ENCODE results near the gene NAT8L.

Gene NAT8L

GRCh38 chr4:2065106-2065930 lies 6.2 kb downstream of the NAT8L start:
- no peak overlapping the region for H3K9ac ChIP-seq
- no peak overlapping the region for H3K4me3 ChIP-seq (ENCODE audit: low read depth, low read length)
- no peaks in the 10 kb centered on the region for H3K79me2 ChIP-seq
- H3K27ac ChIP-seq: no peak overlapping the region
- no peaks in the 10 kb centered on the region for H3K4me1 ChIP-seq
- TF ChIP-seq CTCF (IDR thresholded peaks at IDR 0.05): no peak
- no peaks in the 10 kb centered on the region for H3K27me3 ChIP-seq (ENCODE audit: control insufficient read depth, insufficient read depth, low read length)
- H3K36me3 ChIP-seq (ENCODE audit: control insufficient read depth, insufficient read depth, low read length): no peaks in the 10 kb centered on the region
- H3K9me3 ChIP-seq (ENCODE audit: control insufficient read depth, low read length): no peaks in the 10 kb centered on the region
- no peak overlapping the region for H2AFZ ChIP-seq
- no peak overlapping the region for H3K4me2 ChIP-seq (ENCODE audit: low read length)

DNA sequence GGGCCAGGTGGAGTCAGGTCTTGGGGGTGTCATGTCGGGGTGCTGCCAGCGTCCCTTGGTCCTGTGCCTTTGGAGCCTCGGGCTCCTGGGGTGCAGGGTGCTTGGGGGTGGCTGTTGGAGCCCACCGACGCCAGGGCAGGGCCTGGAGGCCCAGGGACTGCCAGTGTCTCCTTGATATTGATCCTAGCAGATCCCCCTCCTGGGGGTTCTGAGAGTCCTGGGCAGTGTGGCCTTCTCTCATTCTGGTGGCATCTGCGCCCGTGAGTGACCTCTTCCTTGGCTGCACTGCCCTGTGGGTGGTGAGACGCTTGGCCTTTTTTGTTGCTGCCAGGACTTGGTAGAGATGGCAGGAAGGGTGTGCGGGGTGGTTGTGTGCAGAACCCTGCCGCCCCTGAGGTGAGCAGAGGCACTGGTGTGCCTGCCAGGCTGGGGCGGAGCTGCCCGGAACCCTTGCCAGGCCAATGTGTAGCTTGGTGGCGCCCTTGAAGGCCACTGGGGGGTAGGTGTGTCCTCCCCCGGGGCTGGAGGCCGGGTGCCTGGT lies 7.0 kb downstream of the NAT8L start:
- no peak for TF ChIP-seq CTCF (IDR thresholded peaks at IDR 0.05)

GRCh38 chr4:2066571-2067445 lies 7.7 kb downstream of the NAT8L start:
- Histone ChIP-seq H3K36me3 (ENCODE audit: control insufficient read depth, insufficient read depth, low read length) (no peaks in the 10 kb centered on the region), H3K9me3 (ENCODE audit: control insufficient read depth, low read length) (no peaks in the 10 kb centered on the region), H3K27ac (no peak overlapping the region), H3K4me1 (no peaks in the 10 kb centered on the region), H2AFZ (no peak overlapping the region), H3K27me3 (ENCODE audit: control insufficient read depth, insufficient read depth, low read length) (no peaks in the 10 kb centered on the region), H3K4me2 (ENCODE audit: low read length) (no peak overlapping the region), H3K9ac (no peak overlapping the region), H3K4me3 (ENCODE audit: low read depth, low read length) (no peak overlapping the region), H3K79me2 (no peaks in the 10 kb centered on the region)
- TF ChIP-seq CTCF (IDR thresholded peaks at IDR 0.05): no peak

More for the DNA sequence above, 7.0 kb downstream of the NAT8L start:
- Histone ChIP-seq H3K4me1 (no peaks in the 10 kb centered on the region), H3K9me3 (ENCODE audit: control insufficient read depth, low read length) (no peaks in the 10 kb centered on the region), H3K79me2 (no peaks in the 10 kb centered on the region), H3K4me3 (ENCODE audit: low read depth, low read length) (no peak overlapping the region), H3K27ac (no peak overlapping the region), H3K36me3 (ENCODE audit: control insufficient read depth, insufficient read depth, low read length) (no peaks in the 10 kb centered on the region), H2AFZ (no peak overlapping the region), H3K9ac (no peak overlapping the region), H3K4me2 (ENCODE audit: low read length) (no peak overlapping the region), H3K27me3 (ENCODE audit: control insufficient read depth, insufficient read depth, low read length) (no peaks in the 10 kb centered on the region)

GRCh38 chr4:2067446-2068197 lies 8.5 kb downstream of the NAT8L start:
- H3K9me3 ChIP-seq (ENCODE audit: control insufficient read depth, low read length): no peaks in the 10 kb centered on the region
- no peak overlapping the region for H3K9ac ChIP-seq
- H3K4me1 ChIP-seq: no peaks in the 10 kb centered on the region
- TF ChIP-seq CTCF (IDR thresholded peaks at IDR 0.05): no peak
- H3K27me3 ChIP-seq (ENCODE audit: control insufficient read depth, insufficient read depth, low read length): no peaks in the 10 kb centered on the region
- no peaks in the 10 kb centered on the region for H3K79me2 ChIP-seq
- H3K4me3 ChIP-seq (ENCODE audit: low read depth, low read length): no peak overlapping the region
- H3K27ac ChIP-seq: no peak overlapping the region
- H3K36me3 ChIP-seq (ENCODE audit: control insufficient read depth, insufficient read depth, low read length): no peaks in the 10 kb centered on the region
- H2AFZ ChIP-seq: no peak overlapping the region
- H3K4me2 ChIP-seq (ENCODE audit: low read length): no peak overlapping the region
